Lower leg skin (tissue), 3 donors: ENCODE data around the gene OBSCN.

Source experiments
- CTCF ChIP-seq, 3 donors: fragments of 450-650 bp; IDR thresholded peaks; one replicate each; pipeline ENCODE4 v1.5.1; 2016; ENCODE audit warnings: antibody characterized with exemption in 3 of 3, mild to moderate bottlenecking in 3 of 3, moderate library complexity in 2 of 3
- POLR2A ChIP-seq, 2 donors: fragments of 450-650 bp; IDR thresholded peaks; one replicate each; pipeline ENCODE4 v1.6.1; 2016 to 2017; ENCODE audit warnings: antibody characterized with exemption in 2 of 2, mild to moderate bottlenecking in 1 of 2, moderate library complexity in 1 of 2

- TF ChIP-seq CTCF (IDR thresholded peaks at IDR 0.05) (no peak), POLR2A (IDR thresholded peaks at IDR 0.05) (no peak)
These were observed 141.9 kb downstream of the OBSCN start for GRCh38 chr1:228349701-228350171.
